GM12878 (cell line): ENCODE results near the gene KRT6B. TPM values are rescaled to one million over a fixed set of nuclear protein-coding genes. Genes with fewer than 3 reads are reported as not detected.

Source experiments
- ATAC-seq: fragments of 200-7000 bp; cut with Tn5 transposase; 3 replicates; pipeline ENCODE4 v1.9.1; 2020; ENCODE audit warnings: mild to moderate bottlenecking, moderate library complexity
- BruUV-seq: library from RNA; stranded (reverse); fragments of 400-500 nt; replicated peaks from 2 replicates; lab custom pipeline; 2021; lab: Mats Ljungman, UMichigan
- CTCF ChIA-PET: fragments of 300-600 bp; sonication (Branson Sonifier 250); formaldehyde crosslinking; extraction: SDS; loops from one replicate; lab custom pipeline; 2021; ENCODE audit warnings: inconsistent platforms; lab: Yijun Ruan, JAX
- POLR2A ChIA-PET: fragments of 350-600 bp; formaldehyde crosslinking; extraction: SDS; loops from one replicate; lab custom pipeline; 2021; ENCODE audit warnings: inconsistent platforms; lab: Charles Lee
- RAD21 ChIA-PET: fragments of 300-600 bp; sonication (Branson Sonifier 250); formaldehyde crosslinking; loops from one replicate; lab custom pipeline; 2023; ENCODE audit warnings: antibody characterized with exemption; ENCODE audit not compliant: unreplicated experiment; lab: Charles Lee
- SMC1A ChIA-PET: fragments of 300-600 bp; sonication (Branson Sonifier 250); formaldehyde crosslinking; loops from one replicate; lab custom pipeline; 2023; ENCODE audit not compliant: unreplicated experiment, uncharacterized antibody; lab: Charles Lee
- DNase-seq: peaks from one replicate; pipeline ENCODE4 v3.0.0-alpha.2; 2011; ENCODE audit warnings: low read depth, low spot score
- FAIRE-seq: peaks from 3 replicates; lab custom pipeline; 2011; peaks lifted over from hg19 to GRCh38; lab: Jason Lieb, UNC
- H2AFZ ChIP-seq: 2 replicates; pipeline ENCODE4 v1.6.0; 2011; ENCODE audit warnings: low read depth, low read length, control low read depth; ENCODE audit not compliant: control insufficient read depth
- H3K27ac ChIP-seq: 2 replicates; pipeline ENCODE4 v1.5.1; 2011; ENCODE audit warnings: control low read depth; ENCODE audit not compliant: control insufficient read depth, insufficient read depth
- H3K27me3 ChIP-seq, 2 experiments: replicated peaks in 1 of 2; 2 replicates each; pipeline versions ENCODE4 v1.6.0 to v1.6.1; 2011; ENCODE audit warnings: low read length in 1 of 2; ENCODE audit not compliant: control insufficient read depth in 2 of 2, insufficient read depth in 2 of 2
- H3K36me3 ChIP-seq, 2 experiments: 2 replicates each; pipeline ENCODE4 v1.5.1; 2011; ENCODE audit warnings: low read length in 1 of 2; ENCODE audit not compliant: control insufficient read depth in 2 of 2, insufficient read depth in 2 of 2
- H3K4me1 ChIP-seq: 2 replicates; pipeline ENCODE4 v1.6.1; 2011; ENCODE audit warnings: mild to moderate bottlenecking, low read length, moderate library complexity, mixed read lengths; ENCODE audit not compliant: control insufficient read depth, insufficient read depth
- H3K4me2 ChIP-seq: 2 replicates; pipeline ENCODE4 v1.6.0; 2011; ENCODE audit warnings: control low read depth; ENCODE audit not compliant: control insufficient read depth, insufficient read depth
- H3K4me3 ChIP-seq: fragments of 200-600 bp; sonication (generic); 2 replicates; pipeline ENCODE4 v1.5.1; 2016
- H3K79me2 ChIP-seq: 2 replicates; pipeline ENCODE4 v1.6.0; 2011; ENCODE audit warnings: low read length; ENCODE audit not compliant: control insufficient read depth, insufficient read depth
- H3K9ac ChIP-seq: 2 replicates; pipeline ENCODE4 v1.8.0; 2011; ENCODE audit warnings: low read length, control low read depth, mixed read lengths; ENCODE audit not compliant: control insufficient read depth, insufficient read depth
- H3K9me3 ChIP-seq: replicated peaks from 3 replicates; pipeline ENCODE4 v1.5.1; 2011; ENCODE audit warnings: mild to moderate bottlenecking, low read length; ENCODE audit not compliant: control insufficient read depth, insufficient read depth
- H4K20me1 ChIP-seq: 2 replicates; pipeline ENCODE4 v1.6.0; 2011; ENCODE audit not compliant: control insufficient read depth, insufficient read depth
- CHD1 ChIP-seq: IDR thresholded peaks from 2 replicates; pipeline ENCODE4 v1.6.1; 2012; ENCODE audit warnings: low read depth, low read length, improper control_type of control experiment
- GABPA ChIP-seq: IDR thresholded peaks from 2 replicates; pipeline ENCODE4 v1.6.1; 2014; ENCODE audit warnings: antibody characterized with exemption, low read depth, mild to moderate bottlenecking, inconsistent platforms
- IRF3 ChIP-seq: fragments of 450-650 bp; IDR thresholded peaks from 2 replicates; pipeline ENCODE4 v1.6.1; 2014; ENCODE audit warnings: mild to moderate bottlenecking
- MTA2 ChIP-seq: fragments of 450-650 bp; IDR thresholded peaks from 2 replicates; pipeline ENCODE4 v1.6.1; 2016; ENCODE audit warnings: low read depth, mild to moderate bottlenecking, moderate library complexity
- MTA3 ChIP-seq: IDR thresholded peaks from 2 replicates; pipeline ENCODE4 v1.6.1; 2012; ENCODE audit warnings: low read length, inconsistent platforms, borderline replicate concordance
- MXI1 ChIP-seq: fragments of 150-350 bp; IDR thresholded peaks from 2 replicates; pipeline ENCODE4 v1.6.1; 2011; ENCODE audit warnings: low read depth, mild to moderate bottlenecking, inconsistent platforms, low read length, improper control_type of control experiment
- MYC ChIP-seq: IDR thresholded peaks from 2 replicates; pipeline ENCODE4 v1.6.1; 2011; ENCODE audit warnings: mild to moderate bottlenecking, low read length, moderate library complexity, inconsistent platforms; ENCODE audit not compliant: insufficient read depth, insufficient replicate concordance, insufficient read length, severe bottlenecking
- NBN ChIP-seq: fragments of 450-650 bp; IDR thresholded peaks from 2 replicates; pipeline ENCODE4 v1.6.1; 2016
- PBX3 ChIP-seq: IDR thresholded peaks from 2 replicates; pipeline ENCODE4 v1.6.1; 2011; ENCODE audit warnings: mild to moderate bottlenecking, low read depth, low read length, moderate library complexity; ENCODE audit not compliant: insufficient replicate concordance
- RUNX3 ChIP-seq: IDR thresholded peaks from 2 replicates; pipeline ENCODE4 v1.6.1; 2012; ENCODE audit warnings: low read length, inconsistent platforms
- SIX5 ChIP-seq: IDR thresholded peaks from 2 replicates; pipeline ENCODE4 v1.6.1; 2011; ENCODE audit warnings: mild to moderate bottlenecking, low read depth, low read length, moderate library complexity; ENCODE audit not compliant: severe bottlenecking
- SMAD1 ChIP-seq: fragments of 450-650 bp; IDR thresholded peaks from 2 replicates; pipeline ENCODE4 v1.6.1; 2018; ENCODE audit warnings: mild to moderate bottlenecking, low read depth; ENCODE audit not compliant: partially characterized antibody
- SMAD5 ChIP-seq: IDR thresholded peaks from 2 replicates; pipeline ENCODE4 v1.6.1; 2016; ENCODE audit warnings: antibody characterized with exemption, low read depth
- ZBTB33 ChIP-seq: fragments of 450-650 bp; IDR thresholded peaks from 2 replicates; pipeline ENCODE4 v1.6.1; 2017; ENCODE audit warnings: mild to moderate bottlenecking
- ZNF207 ChIP-seq: fragments of 450-650 bp; IDR thresholded peaks from 2 replicates; pipeline ENCODE4 v1.6.1; 2014; ENCODE audit warnings: antibody characterized with exemption, mild to moderate bottlenecking, borderline replicate concordance
- WGBS: methylation state at CpG from one replicate; pipeline ENCODE4 v1.1.6; 2016; ENCODE audit warnings: low lambda C conversion rate; ENCODE audit not compliant: insufficient replicate concordance, insufficient coverage; ENCODE audit errors: missing lambda C conversion rate; 5-methylcytosine and 5-hydroxymethylcytosine counted together
- in situ Hi-C: fragments of 300-500 bp; cut with MboI; formaldehyde crosslinking; loops from 9 replicates; pipeline ENCODE4 v1.14.3; 2018; ENCODE audit warnings: mixed read lengths
- intact Hi-C: fragments of 100-400 bp; cut with micrococcal nuclease; formaldehyde crosslinking; loops from one replicate; pipeline ENCODE4 v1.14.2; 2022; ENCODE audit not compliant: unreplicated experiment
- polyA plus RNA-seq, 11 experiments: library from polyadenylated mRNA; depleted of rRNA in 4 of 11; unstranded in 6 of 11; stranded (reverse) in 5 of 11; fragments of >200 nt; fragmentation: Nextera tagmentation in 4 of 11; fragmentation: Illumina TruSeq in 1 of 11; extraction: Ambion mirVana in 4 of 11; extraction: Trizol in 1 of 11; gene quantifications; 1 replicate in 1 of 11; 2 replicates in 10 of 11; pipeline versions ENCODE4 v1.2.1 to v1.2.3, GENCODE V29; 2011 to 2016; ENCODE audit warnings: inconsistent platforms in 2 of 11, missing spikeins in 2 of 11, low read depth in 1 of 11
- total RNA-seq, 4 experiments: library from RNA; depleted of rRNA in 3 of 4; stranded (reverse); fragments of >200 nt in 3 of 4; fragmentation: Illumina TruSeq in 1 of 4; extraction: Trizol in 1 of 4; gene quantifications; 2 replicates each; pipeline versions ENCODE4 v1.2.1 to v1.2.3, GENCODE V29; 2013 to 2021

The KRT6B gene
- total and polyA plus RNA-seq, 10 of the 15 experiments (the other 5 are each of a cell fraction or from before 2014, with no cell fraction given): 0.07 TPM; not detected in 9

DNA sequence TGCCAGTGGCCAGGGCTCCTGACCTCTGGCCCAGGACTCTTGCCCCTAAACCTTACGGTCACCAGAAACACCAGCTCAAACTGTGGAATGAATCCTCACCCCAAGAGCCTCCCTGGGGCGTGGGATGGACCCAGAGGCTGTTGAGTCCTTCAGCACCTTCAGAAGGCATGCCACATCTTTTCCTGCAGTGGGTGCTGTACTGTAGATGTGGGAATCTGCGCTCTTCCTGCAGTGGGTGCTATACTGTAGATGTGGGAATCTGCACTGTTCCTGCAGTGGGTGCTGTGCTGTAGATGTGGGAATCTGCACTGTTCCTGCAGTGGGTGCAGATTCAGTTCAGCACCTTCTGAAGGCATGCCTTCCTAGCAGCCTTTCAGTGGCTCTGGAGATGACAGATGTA, 47.0 kb downstream of the KRT6B start:
- FAIRE-seq (no peak), DNase-seq (no peak), ATAC-seq (no peak)
- H2AFZ ChIP-seq: no peak overlapping the region
- no peaks in the 10 kb centered on the region for H3K79me2 ChIP-seq
- no peak overlapping the region for H3K27ac ChIP-seq
- no peak overlapping the region for H3K4me3 ChIP-seq
- no peaks in the 10 kb centered on the region; a peak in 2 of 4 replicates for H3K27me3 ChIP-seq
- H3K4me2 ChIP-seq: no peak overlapping the region
- in situ Hi-C loops (no loop called here), intact Hi-C loops (no loop called here)
- ChIA-PET RAD21 (no interaction called here), CTCF (no interaction called here), POLR2A (no interaction called here), SMC1A (no interaction called here)
- no peaks in the 10 kb centered on the region for H3K36me3 ChIP-seq
- H4K20me1 ChIP-seq: no peaks in the 10 kb centered on the region
- no TSS peak for BruUV-seq
- no peaks in the 10 kb centered on the region for H3K4me1 ChIP-seq
- TF ChIP-seq SIX5: no peak
- no peak for TF ChIP-seq MXI1
- WGBS: 31% methylated on average over 3 of the region's 3 CpGs
- H3K9ac ChIP-seq: no peak overlapping the region
- H3K9me3 ChIP-seq: no peaks in the 10 kb centered on the region

- BruUV-seq: no TSS peak
- ATAC-seq (no peak), DNase-seq (no peak), FAIRE-seq (no peak)
- no peak overlapping the region for H3K4me2 ChIP-seq
- H3K9me3 ChIP-seq: no peaks in the 10 kb centered on the region
- H2AFZ ChIP-seq: no peak overlapping the region
- 72% methylated on average over 9 of the region's 9 CpGs for WGBS
- intact Hi-C loops: no loop called here
- H4K20me1 ChIP-seq: no peaks in the 10 kb centered on the region
- no peaks in the 10 kb centered on the region for H3K36me3 ChIP-seq
- H3K27me3 ChIP-seq: no peaks in the 10 kb centered on the region; a peak in 2 of 4 replicates
- ChIA-PET POLR2A (no interaction called here), RAD21 (interaction anchor here (0.7 kb wide), 1 partner anchor 110 kb away, joined by 3 read pairs; no protein-coding TSS in a partner anchor), SMC1A (no interaction called here), CTCF (interaction anchor here (1.0 kb wide), 1 partner anchor 32 kb away, joined by 3 read pairs; no protein-coding TSS in a partner anchor)
- in situ Hi-C loops: no loop called here
- H3K4me3 ChIP-seq: no peak overlapping the region
- H3K4me1 ChIP-seq: no peaks in the 10 kb centered on the region
- no peak overlapping the region for H3K27ac ChIP-seq
- H3K9ac ChIP-seq: no peak overlapping the region
- no peaks in the 10 kb centered on the region for H3K79me2 ChIP-seq
- TF ChIP-seq NBN (no peak), PBX3 (no peak), RUNX3 (no peak), GABPA (no peak), ZNF207 (no peak), MYC (no peak), CHD1 (no peak), SMAD5 (no peak), ZBTB33 (no peak), SMAD1 (no peak), MTA3 (no peak), IRF3 (no peak), MTA2 (no peak)
These were observed 48.4 kb downstream of the KRT6B start for GRCh38 chr12:52403561-52403960.
